ENCODE data around the gene PDE7B.

GRCh38 chr6:135944120-135944519 is 92.6 kb downstream of the PDE7B start:
- TF ChIP-seq CTCF (IDR thresholded peaks at IDR 0.05; ENCODE audit: low read depth, low read length, missing input control) (no peak), MAX (IDR thresholded peaks at IDR 0.05) (no peak), SP1 (IDR thresholded peaks at IDR 0.05) (no peak), NR2F2 (IDR thresholded peaks at IDR 0.05) (no peak), ATF3 (IDR thresholded peaks at IDR 0.05) (no peak), YY1 (IDR thresholded peaks at IDR 0.05) (no peak), FOXA1 (IDR thresholded peaks at IDR 0.05) (no peak)
